Liver (tissue), 9 donors: ENCODE data around the gene CYB5RL. TPM values are rescaled to one million over a fixed set of nuclear protein-coding genes. Genes with fewer than 3 reads are reported as not detected.

ENCODE experiments used
- DNase-seq: peaks from one replicate; pipeline ENCODE4 v3.0.0-alpha.2; 2017; ENCODE audit warnings: low spot score
- H3K27ac ChIP-seq, 2 donors: one replicate each; pipeline ENCODE4 v1.7.0; 2013; ENCODE audit warnings: inconsistent platforms in 2 of 2, low read length in 2 of 2, control low read depth in 1 of 2, low read depth in 1 of 2, mild to moderate bottlenecking in 1 of 2
- H3K27me3 ChIP-seq, 4 donors: one replicate each; pipeline versions ENCODE4 v1.6.1 to v1.7.0; 2013; ENCODE audit warnings: low read length in 3 of 4, inconsistent platforms in 1 of 4, mild to moderate bottlenecking in 1 of 4, moderate library complexity in 1 of 4; ENCODE audit not compliant: control insufficient read depth in 4 of 4, insufficient read depth in 4 of 4
- H3K36me3 ChIP-seq, 4 donors: one replicate each; pipeline versions ENCODE4 v1.6.1 to v1.7.0; 2013; ENCODE audit warnings: low read length in 3 of 4, mild to moderate bottlenecking in 3 of 4, low read depth in 1 of 4, moderate library complexity in 1 of 4; ENCODE audit not compliant: control insufficient read depth in 4 of 4, insufficient read depth in 3 of 4
- H3K4me1 ChIP-seq, 4 donors: one replicate each; pipeline versions ENCODE4 v1.6.1 to v1.7.0; 2013; ENCODE audit warnings: low read length in 3 of 4, mild to moderate bottlenecking in 3 of 4, moderate library complexity in 1 of 4; ENCODE audit not compliant: control insufficient read depth in 4 of 4, insufficient read depth in 4 of 4
- H3K4me3 ChIP-seq, 3 donors: one replicate each; pipeline versions ENCODE4 v1.6.1 to v1.7.0; 2013; ENCODE audit warnings: low read length in 3 of 3, control low read depth in 1 of 3, low read depth in 1 of 3, mild to moderate bottlenecking in 1 of 3
- H3K9ac ChIP-seq, 2 donors: one replicate each; pipeline ENCODE4 v1.7.0; 2013; ENCODE audit warnings: low read length in 2 of 2, mild to moderate bottlenecking in 2 of 2, moderate library complexity in 2 of 2, control low read depth in 1 of 2, low read depth in 1 of 2
- H3K9me3 ChIP-seq, 4 donors: one replicate each; pipeline versions ENCODE4 v1.6.1 to v1.7.0; 2013; ENCODE audit warnings: low read length in 3 of 4; ENCODE audit not compliant: control insufficient read depth in 4 of 4
- EGR1 ChIP-seq, 2 donors: IDR thresholded peaks; 2 replicates each; pipeline ENCODE4 v1.6.1; 2016 to 2018; ENCODE audit warnings: antibody characterized with exemption in 2 of 2, low read depth in 2 of 2
- GABPA ChIP-seq, 2 donors: IDR thresholded peaks in 1 of 2; conservative IDR thresholded peaks in 1 of 2; 2 replicates each; pipeline ENCODE4 v1.6.1; 2016; ENCODE audit warnings: antibody characterized with exemption in 2 of 2, mild to moderate bottlenecking in 1 of 2, moderate library complexity in 1 of 2
- HNF4A ChIP-seq, 2 donors: conservative IDR thresholded peaks; 2 replicates each; pipeline ENCODE4 v1.6.1; 2016; ENCODE audit warnings: antibody characterized with exemption in 2 of 2, mild to moderate bottlenecking in 2 of 2
- JUND ChIP-seq, 2 donors: IDR thresholded peaks; 2 replicates each; pipeline ENCODE4 v1.6.1; 2016; ENCODE audit warnings: antibody characterized with exemption in 2 of 2
- NR2F2 ChIP-seq: IDR thresholded peaks from 2 replicates; pipeline ENCODE4 v1.6.1; 2016; ENCODE audit warnings: antibody characterized with exemption
- RAD21 ChIP-seq, 2 donors: IDR thresholded peaks; 2 replicates each; pipeline ENCODE4 v1.6.1; 2016; ENCODE audit warnings: antibody characterized with exemption in 2 of 2, mild to moderate bottlenecking in 2 of 2
- RXRA ChIP-seq, 2 donors: IDR thresholded peaks; 2 replicates each; pipeline ENCODE4 v1.6.1; 2017 to 2018; ENCODE audit warnings: antibody characterized with exemption in 2 of 2, mild to moderate bottlenecking in 1 of 2
- SP1 ChIP-seq: IDR thresholded peaks from 2 replicates; pipeline ENCODE4 v1.6.1; 2018; ENCODE audit warnings: antibody characterized with exemption, mild to moderate bottlenecking
- TAF1 ChIP-seq: conservative IDR thresholded peaks from 2 replicates; pipeline ENCODE4 v1.6.1; 2016; ENCODE audit warnings: antibody characterized with exemption, mild to moderate bottlenecking
- YY1 ChIP-seq: IDR thresholded peaks from 2 replicates; pipeline ENCODE4 v1.6.1; 2016; ENCODE audit warnings: antibody characterized with exemption, mild to moderate bottlenecking
- WGBS: extraction: QIAGEN DNeasy Blood & Tissue Kit; methylation state at CpG from one replicate; pipeline ENCODE4 v1.1.7; 2013; 5-methylcytosine and 5-hydroxymethylcytosine counted together
- polyA plus RNA-seq, 2 donors: library from polyadenylated mRNA; stranded (reverse) in 1 of 2; unstranded in 1 of 2; fragments of 200-250 nt in 1 of 2; fragments of >200 nt in 1 of 2; fragmentation: Nextera tagmentation in 1 of 2; extraction: Ambion mirVana in 1 of 2; gene quantifications; one replicate each; pipeline versions ENCODE4 v1.2.1 to v1.2.3, GENCODE V29; 2013 to 2015
- total RNA-seq, 2 donors: library from RNA; depleted of rRNA; stranded (reverse); fragments of >200 nt; gene quantifications; one replicate each; pipeline ENCODE4 v1.2.3, GENCODE V29; 2014
- TF ChIP-seq, protein P1 (sequence below): IDR thresholded peaks from 2 replicates; pipeline ENCODE4 v1.6.1; 2016; ENCODE audit warnings: antibody characterized with exemption, mild to moderate bottlenecking
- TF ChIP-seq, protein P2 (sequence below): IDR thresholded peaks from 2 replicates; pipeline ENCODE4 v1.6.1; 2016; ENCODE audit warnings: antibody characterized with exemption
- TF ChIP-seq, protein P3 (sequence below): IDR thresholded peaks from 2 replicates; pipeline ENCODE4 v1.6.1; 2016; ENCODE audit warnings: antibody characterized with exemption
- TF ChIP-seq, protein P4 (sequence below): fragments of 150-350 bp; IDR thresholded peaks from 2 replicates; pipeline ENCODE4 v1.5.1; 2017; ENCODE audit warnings: improper control_type of control experiment, low read depth, low read length; ENCODE audit not compliant: missing input control
- donor health status: healthy.
- donor health status: healthy.
- donor health status: healthy.
- donor health status: healthy.
- donor health status: healthy.

Gene CYB5RL
- total and polyA plus RNA-seq, 4 donors = 1.5 to 4.5 (median 2.5) TPM

DNA sequence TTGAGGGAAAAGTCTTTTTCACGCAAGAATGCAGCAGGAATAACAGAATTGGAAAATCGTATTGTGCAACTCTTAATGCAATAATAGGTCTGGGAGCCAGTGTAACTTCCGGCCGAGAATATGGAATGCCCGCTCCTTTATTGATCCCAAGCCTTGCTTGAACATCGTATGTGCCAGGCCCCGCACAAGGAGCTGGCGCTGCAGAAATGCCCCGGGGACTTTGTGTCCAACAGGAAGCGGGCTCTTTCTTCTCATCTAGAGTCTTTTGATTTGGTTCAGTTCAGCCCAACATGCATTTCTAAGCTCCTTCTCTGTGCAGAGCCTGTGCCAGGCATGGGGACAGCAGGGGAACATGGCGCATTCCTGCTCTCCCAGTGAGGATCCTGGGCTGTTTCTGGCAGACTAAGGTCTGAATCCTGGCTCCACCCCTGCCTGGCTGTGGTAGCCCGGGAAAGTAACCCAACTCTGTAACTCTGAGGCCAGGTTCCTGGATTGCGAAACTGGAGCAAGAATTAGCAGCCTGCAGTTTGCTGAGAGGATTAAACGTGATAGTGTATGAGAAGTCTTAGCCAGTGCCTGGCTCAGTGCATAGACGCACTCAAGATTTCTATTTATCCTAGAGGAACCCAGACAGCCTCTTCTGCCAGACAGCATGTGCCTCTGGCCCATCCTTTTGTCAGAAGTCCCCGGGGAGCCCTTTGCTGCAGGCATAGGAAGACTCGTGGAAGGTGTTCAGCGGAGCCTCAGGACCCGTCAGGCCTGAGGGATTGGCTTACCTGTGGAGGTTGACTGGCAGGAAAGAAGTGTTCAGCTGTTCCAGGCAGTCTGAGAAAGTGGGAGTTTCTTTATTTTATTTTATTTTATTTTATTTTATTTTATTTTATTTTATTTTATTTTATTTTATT lies 46.0 kb downstream of the CYB5RL start:
- Histone ChIP-seq H3K36me3 (no peaks in the 10 kb centered on the region), H3K4me1 (peaks cover 4 to 9% (median 7%) of the 10 kb centered on the region in 4 donors), H3K9ac (no peak overlapping the region), H3K9me3 (no peaks in the 10 kb centered on the region), H3K4me3 (no peak overlapping the region), H3K27me3 (no peaks in the 10 kb centered on the region), H3K27ac (peak overlapping the region in 1 of 2 donors; percentile 33)
- TF ChIP-seq, protein P1, sequence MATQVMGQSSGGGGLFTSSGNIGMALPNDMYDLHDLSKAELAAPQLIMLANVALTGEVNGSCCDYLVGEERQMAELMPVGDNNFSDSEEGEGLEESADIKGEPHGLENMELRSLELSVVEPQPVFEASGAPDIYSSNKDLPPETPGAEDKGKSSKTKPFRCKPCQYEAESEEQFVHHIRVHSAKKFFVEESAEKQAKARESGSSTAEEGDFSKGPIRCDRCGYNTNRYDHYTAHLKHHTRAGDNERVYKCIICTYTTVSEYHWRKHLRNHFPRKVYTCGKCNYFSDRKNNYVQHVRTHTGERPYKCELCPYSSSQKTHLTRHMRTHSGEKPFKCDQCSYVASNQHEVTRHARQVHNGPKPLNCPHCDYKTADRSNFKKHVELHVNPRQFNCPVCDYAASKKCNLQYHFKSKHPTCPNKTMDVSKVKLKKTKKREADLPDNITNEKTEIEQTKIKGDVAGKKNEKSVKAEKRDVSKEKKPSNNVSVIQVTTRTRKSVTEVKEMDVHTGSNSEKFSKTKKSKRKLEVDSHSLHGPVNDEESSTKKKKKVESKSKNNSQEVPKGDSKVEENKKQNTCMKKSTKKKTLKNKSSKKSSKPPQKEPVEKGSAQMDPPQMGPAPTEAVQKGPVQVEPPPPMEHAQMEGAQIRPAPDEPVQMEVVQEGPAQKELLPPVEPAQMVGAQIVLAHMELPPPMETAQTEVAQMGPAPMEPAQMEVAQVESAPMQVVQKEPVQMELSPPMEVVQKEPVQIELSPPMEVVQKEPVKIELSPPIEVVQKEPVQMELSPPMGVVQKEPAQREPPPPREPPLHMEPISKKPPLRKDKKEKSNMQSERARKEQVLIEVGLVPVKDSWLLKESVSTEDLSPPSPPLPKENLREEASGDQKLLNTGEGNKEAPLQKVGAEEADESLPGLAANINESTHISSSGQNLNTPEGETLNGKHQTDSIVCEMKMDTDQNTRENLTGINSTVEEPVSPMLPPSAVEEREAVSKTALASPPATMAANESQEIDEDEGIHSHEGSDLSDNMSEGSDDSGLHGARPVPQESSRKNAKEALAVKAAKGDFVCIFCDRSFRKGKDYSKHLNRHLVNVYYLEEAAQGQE = no peak
- no peak for TF ChIP-seq NR2F2
- TF ChIP-seq, protein P2, sequence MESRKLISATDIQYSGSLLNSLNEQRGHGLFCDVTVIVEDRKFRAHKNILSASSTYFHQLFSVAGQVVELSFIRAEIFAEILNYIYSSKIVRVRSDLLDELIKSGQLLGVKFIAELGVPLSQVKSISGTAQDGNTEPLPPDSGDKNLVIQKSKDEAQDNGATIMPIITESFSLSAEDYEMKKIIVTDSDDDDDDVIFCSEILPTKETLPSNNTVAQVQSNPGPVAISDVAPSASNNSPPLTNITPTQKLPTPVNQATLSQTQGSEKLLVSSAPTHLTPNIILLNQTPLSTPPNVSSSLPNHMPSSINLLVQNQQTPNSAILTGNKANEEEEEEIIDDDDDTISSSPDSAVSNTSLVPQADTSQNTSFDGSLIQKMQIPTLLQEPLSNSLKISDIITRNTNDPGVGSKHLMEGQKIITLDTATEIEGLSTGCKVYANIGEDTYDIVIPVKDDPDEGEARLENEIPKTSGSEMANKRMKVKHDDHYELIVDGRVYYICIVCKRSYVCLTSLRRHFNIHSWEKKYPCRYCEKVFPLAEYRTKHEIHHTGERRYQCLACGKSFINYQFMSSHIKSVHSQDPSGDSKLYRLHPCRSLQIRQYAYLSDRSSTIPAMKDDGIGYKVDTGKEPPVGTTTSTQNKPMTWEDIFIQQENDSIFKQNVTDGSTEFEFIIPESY = no peak
- peak; percentile 72 for TF ChIP-seq SP1
- no peak for TF ChIP-seq GABPA (IDR thresholded peaks at IDR 0.05 in 1 of 2, conservative IDR thresholded peaks at IDR 0.05 in 1 of 2)
- TF ChIP-seq RXRA (IDR thresholded peaks at IDR 0.05) = peak in 1 of 2 donors; percentile 51
- TF ChIP-seq EGR1 (IDR thresholded peaks at IDR 0.05; ENCODE audit: low read depth in 2 of 2) = no peak
- no peak for TF ChIP-seq JUND (IDR thresholded peaks at IDR 0.05)
- peak; percentile 49 to 62 for TF ChIP-seq HNF4A (conservative IDR thresholded peaks at IDR 0.05)
- peak in 1 of 2 donors; percentile 38 for TF ChIP-seq RAD21 (IDR thresholded peaks at IDR 0.05)
- peak; percentile 41 for TF ChIP-seq YY1
- TF ChIP-seq, protein P3, sequence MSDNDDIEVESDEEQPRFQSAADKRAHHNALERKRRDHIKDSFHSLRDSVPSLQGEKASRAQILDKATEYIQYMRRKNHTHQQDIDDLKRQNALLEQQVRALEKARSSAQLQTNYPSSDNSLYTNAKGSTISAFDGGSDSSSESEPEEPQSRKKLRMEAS = no peak
- TF ChIP-seq, protein P4, sequence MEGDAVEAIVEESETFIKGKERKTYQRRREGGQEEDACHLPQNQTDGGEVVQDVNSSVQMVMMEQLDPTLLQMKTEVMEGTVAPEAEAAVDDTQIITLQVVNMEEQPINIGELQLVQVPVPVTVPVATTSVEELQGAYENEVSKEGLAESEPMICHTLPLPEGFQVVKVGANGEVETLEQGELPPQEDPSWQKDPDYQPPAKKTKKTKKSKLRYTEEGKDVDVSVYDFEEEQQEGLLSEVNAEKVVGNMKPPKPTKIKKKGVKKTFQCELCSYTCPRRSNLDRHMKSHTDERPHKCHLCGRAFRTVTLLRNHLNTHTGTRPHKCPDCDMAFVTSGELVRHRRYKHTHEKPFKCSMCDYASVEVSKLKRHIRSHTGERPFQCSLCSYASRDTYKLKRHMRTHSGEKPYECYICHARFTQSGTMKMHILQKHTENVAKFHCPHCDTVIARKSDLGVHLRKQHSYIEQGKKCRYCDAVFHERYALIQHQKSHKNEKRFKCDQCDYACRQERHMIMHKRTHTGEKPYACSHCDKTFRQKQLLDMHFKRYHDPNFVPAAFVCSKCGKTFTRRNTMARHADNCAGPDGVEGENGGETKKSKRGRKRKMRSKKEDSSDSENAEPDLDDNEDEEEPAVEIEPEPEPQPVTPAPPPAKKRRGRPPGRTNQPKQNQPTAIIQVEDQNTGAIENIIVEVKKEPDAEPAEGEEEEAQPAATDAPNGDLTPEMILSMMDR = no peak
- TF ChIP-seq TAF1 = no peak
- no peak for DNase-seq
- 46% methylated on average over 19 of the region's 19 CpGs for WGBS
